Activated gamma-delta T cell (primary cell): ENCODE measurements around the gene DLG4.
"Not testable (repeated sequence)": the region's sequence is repeated elsewhere in the genome, so short reads cannot be mapped to it uniquely, and the experiment has no call there.

ENCODE experiments used
- DNase-seq: peaks from one replicate; lab custom pipeline; 2025; lab: John Stamatoyannopoulos, UW

DLG4 gene

DNA sequence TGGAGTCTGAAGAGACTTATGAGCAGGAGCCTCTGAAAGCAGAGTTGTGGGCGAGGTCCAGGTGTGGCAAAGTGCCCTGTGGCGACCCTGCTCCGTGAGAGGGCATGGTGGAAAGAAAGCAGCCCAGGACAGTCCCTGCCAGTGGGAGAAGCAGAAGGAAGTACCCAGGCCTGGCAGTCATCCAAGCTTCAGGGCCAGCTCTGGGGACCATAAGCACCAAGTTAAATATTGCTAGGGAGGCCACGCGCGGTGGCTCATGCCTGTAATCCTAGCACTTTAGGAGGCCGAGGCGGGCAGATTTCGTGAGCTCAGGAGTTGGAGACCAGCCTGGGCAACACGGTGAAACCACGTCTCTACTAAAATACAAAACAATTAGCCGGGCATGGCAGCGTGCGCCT lies 35.5 kb downstream of the DLG4 start:
- DNase-seq: no peak

GRCh38 chr17:7183433-7184090 lies 36.1 kb downstream of the DLG4 start:
- DNase-seq: no peak

DNA sequence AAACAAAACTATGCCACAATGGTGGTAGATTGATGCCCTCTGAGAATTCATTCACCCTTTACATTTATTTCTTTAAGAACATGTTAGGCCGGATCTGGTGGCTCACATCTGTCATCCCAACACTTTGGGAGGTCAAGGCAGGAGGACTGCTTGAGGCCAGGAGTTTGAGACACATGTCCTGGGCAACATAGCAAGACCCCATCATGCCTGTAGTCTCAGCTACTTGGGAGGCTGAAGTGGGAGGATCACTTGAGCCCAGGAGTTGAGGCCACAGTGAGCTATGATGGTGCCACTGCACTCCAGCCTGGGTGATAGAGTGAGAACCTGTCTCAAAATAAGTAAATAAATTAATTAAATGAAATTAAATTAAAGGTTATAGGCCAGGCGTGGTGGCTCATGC lies 37.5 kb downstream of the DLG4 start:
- DNase-seq: not testable (repeated sequence)

- DNase-seq: no peak
These were observed 40.0 kb downstream of the DLG4 start, which contains the start of gene ASGR1 for GRCh38 chr17:7179317-7180254. Gene ASGR1 (minus strand): TSS chr17:7179370. CDS start chr17:7178563, 807 bp downstream.

GRCh38 chr17:7178973-7179316 lies 40.7 kb downstream of the DLG4 start:
- DNase-seq: no peak

- DNase-seq: no peak
These were observed 41.6 kb downstream of the DLG4 start for GRCh38 chr17:7177954-7178477.

DNA sequence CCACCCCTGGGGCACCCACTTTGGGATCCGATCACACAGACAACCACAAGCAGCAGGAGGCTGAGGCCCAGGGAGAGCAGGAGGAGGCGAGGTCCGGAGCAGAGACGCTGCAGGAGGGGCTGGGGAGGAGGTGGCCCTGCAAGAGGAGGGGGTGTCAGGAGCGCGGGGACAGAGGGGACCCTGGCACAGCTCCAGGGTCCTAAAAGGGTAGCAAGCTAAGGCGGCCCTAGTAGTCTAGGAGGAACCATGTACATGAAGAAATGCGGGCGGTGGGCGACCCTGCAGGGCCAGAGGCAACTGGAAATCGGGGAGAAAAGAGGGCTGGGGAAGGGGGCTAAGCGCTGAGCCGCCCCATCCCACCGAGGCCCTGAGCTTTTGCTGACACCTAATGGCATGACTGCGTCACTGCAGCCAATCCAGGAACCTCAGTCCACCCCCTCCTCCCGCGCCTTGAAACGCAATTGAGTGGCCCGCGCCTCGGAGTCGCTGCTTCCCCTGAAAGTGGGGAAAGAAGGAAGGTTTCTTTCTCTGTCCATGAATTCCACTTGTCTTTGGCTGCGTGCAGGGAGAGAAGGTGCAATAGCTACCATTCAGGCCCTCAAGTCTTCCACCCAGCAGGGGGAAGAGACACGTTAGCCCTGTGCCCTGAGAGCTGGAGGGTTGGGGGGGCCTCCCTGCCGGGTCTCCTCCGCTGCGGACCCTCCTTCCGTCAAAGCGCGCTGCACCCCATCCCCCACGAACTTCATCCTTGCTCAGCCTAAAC lies 42.3 kb downstream of the DLG4 start:
- DNase-seq: no peak

DNA sequence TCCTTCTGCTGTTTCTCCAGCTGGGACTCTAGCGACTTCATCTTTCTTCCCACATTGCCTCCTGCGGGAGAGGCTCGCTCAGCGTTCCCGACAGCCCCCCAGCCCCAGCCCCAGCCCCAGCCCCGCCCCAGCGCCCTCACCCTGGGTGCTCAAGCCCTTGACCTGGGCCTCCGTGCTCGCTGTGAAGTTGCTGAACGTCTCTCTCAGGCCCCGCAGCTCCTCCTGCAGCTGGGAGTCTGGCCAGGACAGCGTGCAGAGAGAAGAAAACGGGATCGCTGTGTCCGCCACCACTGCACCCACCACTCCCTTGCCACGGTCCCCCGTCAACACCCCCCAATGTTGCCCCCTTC lies 42.8 kb downstream of the DLG4 start:
- no peak for DNase-seq

GRCh38 chr17:7176107-7176840 lies 43.4 kb downstream of the DLG4 start:
- DNase-seq: no peak

DNA sequence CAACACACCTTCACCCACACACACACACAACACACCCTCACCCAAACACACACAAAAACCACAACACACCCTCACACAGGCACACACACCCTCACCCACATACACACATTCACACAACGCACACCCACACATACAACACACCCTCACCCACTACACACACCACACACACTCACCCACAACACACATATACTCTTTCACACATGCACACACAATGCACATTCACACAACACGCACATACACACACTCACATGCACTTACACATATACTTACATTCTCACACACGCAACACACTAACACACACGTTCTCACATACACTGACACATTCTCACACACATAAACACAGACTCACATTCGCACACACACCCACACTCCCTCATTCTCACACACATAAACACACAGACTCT lies 44.3 kb downstream of the DLG4 start:
- no peak for DNase-seq

DNA sequence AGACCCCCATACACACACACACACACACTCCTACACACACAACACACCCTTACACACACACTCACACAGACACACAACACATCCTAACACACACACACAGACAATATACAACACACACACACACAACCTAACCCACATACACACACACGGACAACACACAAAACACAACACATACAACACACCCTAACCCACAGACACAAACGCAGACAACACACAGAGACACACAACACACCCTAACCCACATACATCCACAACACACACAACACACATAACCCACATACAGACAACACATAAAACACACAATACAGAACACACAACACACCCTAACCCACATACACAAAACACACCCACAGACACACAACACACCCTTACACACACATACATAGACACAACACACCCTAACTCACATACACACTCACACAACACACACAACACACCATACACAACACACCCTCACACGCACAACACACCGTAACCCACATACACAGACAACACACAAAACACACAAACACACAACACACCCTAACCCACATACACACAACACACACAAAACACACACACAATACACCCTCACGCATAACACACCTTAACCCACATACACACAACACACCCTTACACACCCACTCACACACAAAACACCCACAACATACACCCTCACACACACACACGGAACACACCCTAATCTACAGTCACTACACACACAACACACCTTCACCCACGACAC lies 44.9 kb downstream of the DLG4 start:
- no peak for DNase-seq

GRCh38 chr17:7173687-7174602 lies 45.7 kb downstream of the DLG4 start:
- peak; percentile 21 for DNase-seq

DNA sequence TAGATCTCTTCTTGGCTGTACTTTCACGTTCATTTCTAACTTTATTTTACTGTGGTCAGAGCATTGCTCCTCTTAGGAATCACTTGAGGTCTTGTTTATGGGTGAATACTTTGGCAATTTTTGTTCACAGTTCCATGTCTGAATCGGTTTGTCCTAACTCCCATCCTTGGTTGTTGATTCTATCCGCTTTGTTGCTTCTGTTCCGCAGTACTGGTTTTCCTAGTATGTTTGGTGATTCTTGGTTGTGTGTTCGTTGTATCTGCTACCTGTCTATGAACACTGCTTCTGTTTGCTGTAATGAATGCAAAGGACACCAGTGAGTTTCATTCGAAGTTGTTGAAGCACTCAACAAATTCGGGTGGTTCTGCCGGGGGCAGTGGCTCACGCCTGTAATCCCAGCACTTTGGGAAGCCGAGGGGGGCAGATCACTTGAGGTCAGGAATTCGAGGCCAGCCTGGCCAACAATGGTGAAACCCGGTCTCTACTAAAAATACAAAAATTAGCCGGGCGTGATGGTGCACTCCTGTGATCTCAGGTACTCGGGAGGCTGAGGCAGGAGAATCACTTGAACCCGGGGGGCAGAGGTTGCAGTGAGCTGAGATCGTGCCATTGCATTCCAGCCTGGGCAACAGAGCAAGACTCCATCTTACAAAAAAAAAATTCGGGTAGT lies 47.0 kb downstream of the DLG4 start:
- DNase-seq: not testable (repeated sequence)

GRCh38 chr17:7169565-7169908 lies 50.1 kb downstream of the DLG4 start:
- not testable (repeated sequence) for DNase-seq

DNA sequence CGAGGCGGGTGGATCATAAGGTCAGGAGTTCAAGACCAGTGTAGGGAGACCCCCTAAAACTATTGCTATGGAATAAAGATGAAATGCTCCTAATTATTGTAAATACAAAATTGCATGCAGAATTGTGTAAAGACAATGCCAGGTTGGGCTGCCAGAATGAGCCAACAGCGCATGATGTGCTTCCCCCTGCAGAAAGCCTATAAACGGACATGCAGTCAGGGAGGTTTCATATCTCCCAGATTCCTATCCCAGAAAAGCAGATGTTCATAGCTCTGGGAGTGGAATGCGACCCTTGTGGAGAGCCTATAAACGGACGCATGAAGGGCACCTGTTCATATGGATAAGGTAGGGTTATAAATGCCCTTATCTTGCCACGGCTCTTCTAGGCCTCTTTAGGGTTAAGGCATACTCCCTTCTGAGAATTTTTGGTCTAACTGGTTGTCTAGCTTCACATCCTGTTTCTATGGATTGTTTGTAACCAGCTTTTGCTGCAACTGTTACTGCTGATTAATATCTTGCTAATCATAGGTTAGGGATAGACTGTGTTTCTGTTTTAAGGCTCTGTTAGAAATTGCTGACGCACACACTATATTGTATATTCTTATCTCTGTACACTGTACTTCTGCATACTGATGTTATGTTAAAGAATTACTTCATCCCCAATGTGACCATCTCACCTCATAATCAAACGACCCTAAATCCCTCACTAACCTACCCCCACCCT lies 50.6 kb downstream of the DLG4 start:
- DNase-seq: not testable (repeated sequence)

DNA sequence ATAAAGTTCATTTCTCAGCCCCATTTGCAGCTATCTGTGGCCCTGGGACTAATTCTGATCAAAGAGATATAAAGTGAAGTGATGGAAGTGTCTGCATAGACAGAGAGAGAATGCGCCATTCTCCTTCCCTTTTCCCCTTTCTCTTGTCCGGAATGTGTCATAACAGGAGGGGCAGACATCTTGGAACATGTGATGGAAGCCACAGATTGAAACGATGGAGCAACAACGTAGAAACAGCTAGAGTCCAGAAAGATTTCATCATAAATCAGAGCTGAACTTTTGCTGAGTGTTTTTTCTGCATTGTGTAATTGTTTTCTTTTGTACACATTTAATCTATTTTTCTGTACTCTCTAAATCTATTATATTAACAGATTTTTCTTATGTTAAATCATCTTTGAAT lies 51.8 kb downstream of the DLG4 start:
- DNase-seq: no peak

DNA sequence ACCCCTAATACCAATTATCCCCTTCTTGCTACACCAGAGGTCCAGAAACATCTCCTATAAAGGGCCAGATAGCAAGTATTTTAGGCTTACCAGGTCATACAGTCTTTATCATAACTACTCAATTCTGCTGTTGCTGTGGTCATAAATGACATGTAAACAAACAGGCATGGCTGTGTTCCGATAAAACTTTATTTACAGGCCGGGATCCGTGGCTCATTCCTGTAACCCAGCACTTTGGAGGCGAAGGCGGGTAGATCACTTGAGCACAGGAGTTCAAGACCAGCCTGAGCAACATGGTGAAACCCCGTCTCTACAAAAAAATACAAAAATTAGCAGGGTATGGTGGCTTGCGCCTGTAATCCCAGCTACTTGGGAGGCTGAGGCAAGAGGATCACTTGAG lies 52.8 kb downstream of the DLG4 start:
- DNase-seq: no peak

DNA sequence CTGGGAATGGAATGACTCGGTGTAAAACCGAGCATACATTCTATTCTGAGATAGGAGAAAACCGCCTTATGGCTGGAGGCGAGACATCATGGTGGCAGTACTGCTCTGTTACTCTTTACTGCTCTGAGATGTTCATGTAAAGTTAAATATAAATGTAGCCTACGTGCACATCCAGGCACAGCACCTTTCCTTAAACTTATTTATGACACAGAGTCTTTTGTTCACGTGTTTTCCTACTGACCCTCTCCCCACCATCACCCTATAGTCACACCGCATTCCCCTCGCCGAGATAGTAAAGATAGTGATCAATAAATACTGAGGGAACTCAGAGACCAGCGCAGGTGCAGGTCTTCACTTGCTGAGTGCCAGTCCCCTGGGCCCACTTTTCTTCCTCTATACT lies 60.1 kb downstream of the DLG4 start:
- DNase-seq: not testable (repeated sequence)

DNA sequence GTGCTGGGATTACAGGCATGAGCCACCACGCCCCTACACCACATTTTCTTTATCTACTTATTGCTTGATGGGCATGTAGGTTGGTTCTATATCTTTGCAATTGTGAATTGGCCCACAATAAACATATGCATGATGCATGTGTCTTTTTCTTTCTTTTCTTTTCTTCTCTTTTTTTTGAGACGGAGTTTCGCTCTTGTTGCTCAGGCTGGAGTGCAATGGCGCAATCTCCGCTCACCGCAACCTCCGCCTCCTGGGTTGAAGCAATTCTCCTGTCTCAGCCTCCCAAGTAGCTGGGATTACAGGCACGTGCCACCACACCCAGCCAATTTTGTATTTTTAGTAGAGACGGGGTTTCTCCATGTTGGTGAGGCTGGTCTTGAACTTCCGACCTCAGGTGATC lies 61.2 kb downstream of the DLG4 start:
- not testable (repeated sequence) for DNase-seq
